Fibroblast of the aortic adventitia (primary cell): Measurements from ENCODE around the gene DNMT3L. TPM values are rescaled to one million over a fixed set of nuclear protein-coding genes. Genes with fewer than 3 reads are reported as not detected.

Experiments used
- DNase-seq: peaks from one replicate; pipeline ENCODE4 v3.0.0-alpha.2; 2010; ENCODE audit warnings: low read depth
- H3K4me3 ChIP-seq: 2 replicates; pipeline ENCODE4 v1.5.1; 2011; ENCODE audit warnings: low read depth, mild to moderate bottlenecking, control low read depth, low read length, moderate library complexity
- CTCF ChIP-seq: IDR thresholded peaks from 2 replicates; pipeline ENCODE4 v1.5.1; 2011; ENCODE audit warnings: mild to moderate bottlenecking, low read length, control low read depth, inconsistent platforms; ENCODE audit not compliant: insufficient read depth
- total RNA-seq: library from RNA; depleted of rRNA; stranded (reverse); fragments of >200 nt; gene quantifications from 2 replicates; pipeline ENCODE4 v1.2.3, GENCODE V29; 2012; ENCODE audit warnings: low replicate concordance

DNMT3L gene
- total RNA-seq, 1 donor, result not detected

DNA sequence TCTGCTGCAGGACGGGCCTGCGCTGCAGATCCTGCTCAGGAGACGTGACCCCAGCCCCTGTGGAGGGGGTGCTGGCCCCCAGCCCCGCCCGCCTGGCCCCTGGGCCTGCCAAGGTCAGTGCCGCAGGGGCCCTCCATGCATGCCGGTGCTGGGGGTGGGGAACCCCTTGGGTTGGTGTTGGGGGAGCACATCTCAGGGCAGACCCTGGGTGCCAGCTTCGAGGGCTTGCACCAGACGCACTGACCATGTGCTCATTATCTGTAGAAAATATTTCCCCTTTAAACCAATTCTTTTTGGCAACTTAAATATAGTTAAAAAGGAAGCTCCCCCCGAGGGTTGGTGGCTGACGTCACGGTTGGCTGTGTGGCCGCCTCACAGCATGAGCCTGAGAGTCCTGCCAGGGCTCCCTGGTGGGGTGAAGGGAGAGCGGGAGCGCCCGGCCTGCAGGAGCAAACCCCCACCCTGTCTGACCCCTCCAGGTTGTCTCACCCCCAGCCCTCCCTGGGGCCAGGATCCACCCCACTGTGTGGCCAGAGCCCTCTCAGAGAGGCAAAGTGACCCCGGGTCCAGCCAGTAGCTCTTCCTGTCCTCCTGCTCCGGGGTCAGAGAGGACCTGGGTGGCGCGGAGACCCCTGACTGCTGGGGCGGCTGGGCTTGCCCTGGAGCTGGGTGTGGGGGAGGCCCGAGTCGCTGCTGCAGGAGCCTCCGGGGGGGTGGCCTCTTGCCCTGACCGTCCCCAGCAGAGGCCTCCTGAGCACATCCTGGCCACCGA lies 32.9 kb upstream of the DNMT3L start:
- no peak for TF ChIP-seq CTCF
- DNase-seq, result peak; percentile 41
- no peak overlapping the region for H3K4me3 ChIP-seq

DNA sequence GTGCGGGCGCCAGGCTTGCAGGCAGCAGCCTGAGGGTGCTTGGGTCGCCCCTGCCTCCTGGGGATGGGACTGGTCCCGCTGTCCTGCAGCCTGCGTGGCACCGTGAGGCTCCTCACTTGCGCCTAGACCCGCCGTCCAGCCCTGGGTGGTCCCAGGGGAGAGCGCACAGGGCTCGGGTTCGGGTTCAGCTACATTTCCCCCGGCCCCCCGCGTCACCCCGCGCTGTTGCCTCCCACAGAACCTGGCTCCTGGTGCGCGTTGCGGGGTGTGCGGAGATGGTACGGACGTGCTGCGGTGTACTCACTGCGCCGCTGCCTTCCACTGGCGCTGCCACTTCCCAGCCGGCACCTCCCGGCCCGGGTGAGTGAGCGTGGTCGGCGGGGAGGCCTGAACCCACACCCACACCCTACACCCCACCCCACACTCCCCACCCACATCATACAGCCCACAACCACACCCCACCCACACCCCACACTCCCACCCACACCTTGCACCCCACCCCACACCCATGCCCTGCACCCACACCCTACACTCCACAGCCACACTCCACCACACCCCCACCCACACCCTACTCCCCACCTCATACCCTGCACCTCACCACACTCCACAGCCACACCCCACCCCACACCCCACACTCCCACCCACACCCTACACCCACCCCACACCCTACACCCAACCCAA lies 32.0 kb upstream of the DNMT3L start:
- no peak overlapping the region for H3K4me3 ChIP-seq
- no peak for DNase-seq
- TF ChIP-seq CTCF, result no peak

- no peak for TF ChIP-seq CTCF
- no peak overlapping the region for H3K4me3 ChIP-seq
- DNase-seq, result no peak
Observed at GRCh38 chr21:44292812-44293195, 31.1 kb upstream of the DNMT3L start.

- no peak for DNase-seq
- no peak overlapping the region for H3K4me3 ChIP-seq
- no peak for TF ChIP-seq CTCF
Observed at GRCh38 chr21:44291936-44292811, 30.5 kb upstream of the DNMT3L start.

GRCh38 chr21:44291078-44291935 lies 29.6 kb upstream of the DNMT3L start:
- no peak for DNase-seq
- TF ChIP-seq CTCF, result no peak
- H3K4me3 ChIP-seq, result no peak overlapping the region
